OCI-LY7 (cell line): Measurements from ENCODE around the gene ERVK3-1. TPM values are rescaled to one million over a fixed set of nuclear protein-coding genes. Genes with fewer than 3 reads are reported as not detected.

Source experiments
- BruUV-seq: library from RNA; stranded (reverse); fragments of 400-500 nt; replicated peaks from 2 replicates; lab custom pipeline; 2021; lab: Mats Ljungman, UMichigan
- CTCF ChIA-PET: fragments of 300-600 bp; sonication (Branson Sonifier 250); formaldehyde crosslinking; loops from one replicate; lab custom pipeline; 2022; ENCODE audit warnings: antibody characterized with exemption; ENCODE audit not compliant: unreplicated experiment; lab: Charles Lee
- POLR2A ChIA-PET: fragments of 300-600 bp; sonication (Branson Sonifier 250); formaldehyde crosslinking; loops from one replicate; lab custom pipeline; 2022; ENCODE audit warnings: antibody characterized with exemption; lab: Charles Lee
- DNase-seq: peaks from one replicate; pipeline ENCODE4 v3.0.0-alpha.2; 2015; ENCODE audit warnings: low spot score
- H2AFZ ChIP-seq: fragments of 200-600 bp; sonication (generic), shearing (Covaris generic); 2 replicates; pipeline ENCODE4 v1.6.1; 2014; ENCODE audit warnings: mild to moderate bottlenecking, antibody characterized with exemption, low read length, moderate library complexity
- H3K27ac ChIP-seq: fragments of 200-600 bp; sonication (generic); 2 replicates; pipeline ENCODE4 v1.5.1; 2014; ENCODE audit warnings: mixed run types, low read depth, mild to moderate bottlenecking, moderate library complexity, low read length, inconsistent platforms; ENCODE audit not compliant: poor library complexity, severe bottlenecking
- H3K36me3 ChIP-seq: fragments of 200-600 bp; sonication (generic); 2 replicates; pipeline ENCODE4 v1.6.1; 2014; ENCODE audit warnings: mild to moderate bottlenecking, antibody characterized with exemption, low read length, moderate library complexity, mixed read lengths; ENCODE audit not compliant: insufficient read depth
- H3K4me1 ChIP-seq: fragments of 200-600 bp; sonication (generic); 2 replicates; pipeline ENCODE4 v1.5.1; 2014; ENCODE audit warnings: mild to moderate bottlenecking, low read length; ENCODE audit not compliant: insufficient read depth, poor library complexity, severe bottlenecking
- H3K4me2 ChIP-seq: fragments of 200-600 bp; sonication (generic); 2 replicates; pipeline ENCODE4 v1.6.1; 2014; ENCODE audit warnings: mild to moderate bottlenecking, low read length
- H3K4me3 ChIP-seq: fragments of 200-600 bp; sonication (generic); 2 replicates; pipeline ENCODE4 v1.5.1; 2014; ENCODE audit warnings: mild to moderate bottlenecking, low read depth, low read length; ENCODE audit not compliant: poor library complexity, severe bottlenecking
- H3K79me2 ChIP-seq: fragments of 200-600 bp; sonication (generic); 2 replicates; pipeline ENCODE4 v1.6.1; 2016; ENCODE audit warnings: low read depth, mild to moderate bottlenecking, low read length, moderate library complexity, mixed read lengths; ENCODE audit not compliant: insufficient read depth
- H3K9me2 ChIP-seq: fragments of 200-600 bp; sonication (generic); 2 replicates; pipeline ENCODE4 v1.6.1; 2016; ENCODE audit warnings: mild to moderate bottlenecking, low read length, mixed read lengths; ENCODE audit not compliant: insufficient read depth
- H3K9me3 ChIP-seq: fragments of 200-600 bp; sonication (generic); 2 replicates; pipeline ENCODE4 v1.6.1; 2014; ENCODE audit warnings: mild to moderate bottlenecking, mixed run types, low read length, mixed read lengths
- H4K20me1 ChIP-seq: fragments of 200-600 bp; sonication (generic); 2 replicates; pipeline ENCODE4 v1.6.1; 2014; ENCODE audit warnings: mild to moderate bottlenecking, antibody characterized with exemption, low read length, moderate library complexity, mixed read lengths; ENCODE audit not compliant: insufficient read depth
- EZH2phosphoT487 ChIP-seq: fragments of 200-600 bp; sonication (generic); IDR thresholded peaks from 2 replicates; pipeline ENCODE4 v1.6.1; 2018; ENCODE audit warnings: low read depth, borderline replicate concordance, mild to moderate bottlenecking, mixed run types, antibody characterized with exemption, low read length, moderate library complexity, mixed read lengths
- intact Hi-C: fragments of 100-400 bp; cut with micrococcal nuclease; formaldehyde crosslinking; loops from one replicate; pipeline ENCODE4 v1.10.0; 2022; ENCODE audit not compliant: unreplicated experiment
- total RNA-seq, 2 experiments: library from RNA; depleted of rRNA in 1 of 2; stranded (reverse); fragments of >200 nt in 1 of 2; shearing (Covaris generic) in 1 of 2; gene quantifications; 2 replicates each; pipeline ENCODE4 v1.2.3, GENCODE V29; 2014 to 2022
- TF ChIP-seq, protein P1 (sequence below): fragments of 200-600 bp; sonication (generic); conservative IDR thresholded peaks from 2 replicates; pipeline ENCODE4 v1.5.1; 2014; ENCODE audit warnings: mild to moderate bottlenecking, antibody characterized with exemption, low read length, moderate library complexity, mixed read lengths

ERVK3-1 gene
- total RNA-seq, 2 experiments from 2014 or later = 48.1 to 61.7 TPM

DNA sequence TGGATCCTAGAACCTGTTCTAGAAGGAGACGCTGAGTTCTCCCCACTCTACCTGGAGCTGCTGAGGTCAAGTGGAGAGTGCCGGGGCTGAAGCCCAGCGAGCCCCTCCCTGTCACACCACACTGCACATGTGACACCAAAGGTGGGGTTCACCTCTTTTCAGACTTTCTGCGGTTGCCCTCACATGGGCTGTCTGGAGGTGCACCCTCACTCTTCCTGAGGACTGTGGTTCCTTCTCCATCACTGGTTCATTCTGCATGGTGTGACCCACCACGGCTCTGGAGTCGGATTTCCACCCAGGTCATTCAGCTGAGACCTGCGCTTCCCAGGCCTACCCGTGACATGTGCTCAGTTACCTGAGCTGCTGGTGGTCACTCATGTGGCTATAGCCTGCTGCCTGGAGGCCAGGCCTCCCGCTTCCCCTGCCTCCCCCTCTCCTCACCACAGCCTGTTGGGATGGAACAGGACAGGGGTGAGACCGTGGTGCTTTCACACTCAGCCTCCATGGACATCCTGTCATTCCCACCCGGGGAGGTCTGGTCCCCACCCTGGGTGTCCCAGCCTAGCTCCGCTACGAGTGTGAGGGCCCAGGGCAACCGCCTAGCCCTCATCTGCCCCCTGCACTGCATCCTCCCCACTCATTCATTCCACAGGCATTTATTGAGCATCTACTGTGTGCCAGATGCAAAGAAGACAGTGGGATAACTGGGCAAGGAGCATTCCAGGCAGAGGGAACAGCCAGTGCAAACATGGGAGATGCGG, 48.7 kb downstream of the ERVK3-1 start:
- Histone ChIP-seq H3K9me3 (no peaks in the 10 kb centered on the region), H2AFZ (no peak overlapping the region), H3K4me2 (no peak overlapping the region), H3K9me2 (no peaks in the 10 kb centered on the region), H3K79me2 (no peaks in the 10 kb centered on the region; the same call in 1 of the 2 replicates), H4K20me1 (no peaks in the 10 kb centered on the region), H3K4me1 (peaks cover 6% of the 10 kb centered on the region), H3K27ac (no peak overlapping the region), H3K4me3 (no peak overlapping the region), H3K36me3 (peaks cover 5% of the 10 kb centered on the region; the same call in 1 of the 2 replicates)
- ChIA-PET POLR2A (interaction anchor here (1.4 kb wide), 1 partner anchor 9 kb away, joined by 4 read pairs; the partner anchor contains the start of gene ZNF497), CTCF (no interaction called here)
- BruUV-seq = no TSS peak
- DNase-seq = no peak
- intact Hi-C loops = no loop called here
- TF ChIP-seq EZH2phosphoT487 = no peak

DNA sequence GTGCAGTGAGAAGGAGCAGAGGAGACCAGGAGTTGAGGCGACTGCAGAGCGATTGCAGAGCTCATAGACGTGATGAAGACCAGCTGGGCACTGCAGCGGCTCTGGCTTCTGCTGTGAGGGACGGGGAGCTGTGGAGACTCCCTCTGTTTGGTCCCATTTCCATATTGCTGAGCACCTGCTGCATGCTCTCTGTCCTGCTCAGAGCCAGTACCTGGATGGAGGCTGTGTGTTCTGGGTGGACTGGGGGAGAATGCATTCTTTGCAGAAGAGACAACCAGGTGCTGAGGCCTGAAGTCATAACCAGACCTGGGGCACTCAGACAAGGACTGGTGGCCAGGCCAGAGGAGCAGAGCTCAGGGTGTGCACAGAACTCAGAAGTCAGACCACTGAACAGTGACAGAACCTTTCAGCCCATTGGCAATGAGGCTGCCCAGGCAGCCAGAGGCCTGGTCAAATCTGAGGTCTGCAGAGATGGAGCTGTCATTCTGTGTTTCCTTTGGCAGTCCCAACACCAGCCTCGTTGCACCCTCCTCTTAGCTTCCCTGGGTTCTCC, 49.4 kb downstream of the ERVK3-1 start:
- no peak overlapping the region for H3K4me2 ChIP-seq
- no peak for DNase-seq
- TF ChIP-seq, protein P1, sequence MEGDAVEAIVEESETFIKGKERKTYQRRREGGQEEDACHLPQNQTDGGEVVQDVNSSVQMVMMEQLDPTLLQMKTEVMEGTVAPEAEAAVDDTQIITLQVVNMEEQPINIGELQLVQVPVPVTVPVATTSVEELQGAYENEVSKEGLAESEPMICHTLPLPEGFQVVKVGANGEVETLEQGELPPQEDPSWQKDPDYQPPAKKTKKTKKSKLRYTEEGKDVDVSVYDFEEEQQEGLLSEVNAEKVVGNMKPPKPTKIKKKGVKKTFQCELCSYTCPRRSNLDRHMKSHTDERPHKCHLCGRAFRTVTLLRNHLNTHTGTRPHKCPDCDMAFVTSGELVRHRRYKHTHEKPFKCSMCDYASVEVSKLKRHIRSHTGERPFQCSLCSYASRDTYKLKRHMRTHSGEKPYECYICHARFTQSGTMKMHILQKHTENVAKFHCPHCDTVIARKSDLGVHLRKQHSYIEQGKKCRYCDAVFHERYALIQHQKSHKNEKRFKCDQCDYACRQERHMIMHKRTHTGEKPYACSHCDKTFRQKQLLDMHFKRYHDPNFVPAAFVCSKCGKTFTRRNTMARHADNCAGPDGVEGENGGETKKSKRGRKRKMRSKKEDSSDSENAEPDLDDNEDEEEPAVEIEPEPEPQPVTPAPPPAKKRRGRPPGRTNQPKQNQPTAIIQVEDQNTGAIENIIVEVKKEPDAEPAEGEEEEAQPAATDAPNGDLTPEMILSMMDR = no peak
- TF ChIP-seq EZH2phosphoT487 = no peak
- H4K20me1 ChIP-seq = no peaks in the 10 kb centered on the region
- no peaks in the 10 kb centered on the region for H3K9me3 ChIP-seq
- no peak overlapping the region for H3K4me3 ChIP-seq
- intact Hi-C loops = no loop called here
- ChIA-PET POLR2A (interaction anchor here (1.4 kb wide), 1 partner anchor 9 kb away, joined by 4 read pairs; the partner anchor contains the start of gene ZNF497), CTCF (interaction anchor here (0.6 kb wide), 1 partner anchor 30 kb away, joined by 10 read pairs; no protein-coding TSS in a partner anchor)
- no peak overlapping the region for H3K27ac ChIP-seq
- peaks cover 2% of the 10 kb centered on the region for H3K4me1 ChIP-seq
- H3K36me3 ChIP-seq = peaks cover 5% of the 10 kb centered on the region; the same call in 1 of the 2 replicates
- H3K79me2 ChIP-seq = no peaks in the 10 kb centered on the region
- BruUV-seq = TSS peak; percentile 39
- no peaks in the 10 kb centered on the region for H3K9me2 ChIP-seq
- no peak overlapping the region for H2AFZ ChIP-seq

DNA sequence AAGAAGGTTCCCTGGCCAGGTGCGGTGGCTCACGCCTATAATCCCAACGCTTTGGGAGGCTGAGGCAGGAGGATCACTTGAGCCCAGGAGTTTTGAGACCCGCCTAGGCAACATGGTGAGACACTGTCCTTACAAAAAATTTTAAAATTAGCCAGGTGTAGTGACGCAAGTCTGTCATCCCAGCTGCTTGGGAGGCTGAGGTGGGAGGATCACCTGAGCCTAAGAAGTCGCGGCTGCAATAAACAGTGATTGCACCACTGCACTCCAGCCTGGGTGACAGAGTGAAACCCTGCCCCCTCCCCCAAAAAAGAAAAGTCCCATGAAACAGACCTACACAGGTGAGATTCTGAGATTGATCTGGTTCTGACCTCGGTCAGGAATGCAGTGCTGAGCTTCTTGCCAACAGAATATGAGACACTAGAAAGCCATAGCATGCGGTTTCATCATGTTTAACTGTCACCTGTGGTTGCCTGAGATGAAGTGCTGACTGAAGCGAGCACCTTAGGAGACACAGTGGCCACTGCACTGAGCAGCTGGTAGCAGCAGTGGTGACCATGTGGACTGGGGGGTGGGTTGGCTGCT, 50.1 kb downstream of the ERVK3-1 start:
- no TSS peak for BruUV-seq
- POLR2A ChIA-PET = interaction anchor here (1.4 kb wide), 1 partner anchor 8 kb away, joined by 4 read pairs; the partner anchor contains the start of gene ZNF497
- Histone ChIP-seq H3K9me3 (no peaks in the 10 kb centered on the region), H3K27ac (no peak overlapping the region), H3K4me1 (no peaks in the 10 kb centered on the region), H3K4me3 (no peak overlapping the region), H3K4me2 (no peak overlapping the region), H4K20me1 (no peaks in the 10 kb centered on the region), H3K79me2 (no peaks in the 10 kb centered on the region), H2AFZ (no peak overlapping the region), H3K9me2 (no peaks in the 10 kb centered on the region), H3K36me3 (peaks cover 5% of the 10 kb centered on the region; the same call in 1 of the 2 replicates)
- CTCF ChIA-PET = no interaction called here
- no peak for DNase-seq
- intact Hi-C loops = no loop called here
- TF ChIP-seq, protein P1 = no peak
- no peak for TF ChIP-seq EZH2phosphoT487
